HG02642 (cell line): ENCODE data around the gene C4A.
"Not testable (repeated sequence)": the region's sequence is repeated elsewhere in the genome, so short reads cannot be mapped to it uniquely, and the experiment has no call there.

Experiments
- ATAC-seq: cut with Tn5 transposase; IDR thresholded peaks from one replicate; pipeline ENCODE4 v1.9.1; 2021; ENCODE audit warnings: mild to moderate bottlenecking; ENCODE audit not compliant: unreplicated experiment, poor library complexity

C4A gene

GRCh38 chr6:31981744-31982143 lies at the start of gene C4A:
Gene C4A, plus strand, starts transcription at chr6:31982057. Its CDS starts 51 bp downstream, at chr6:31982108.
- ATAC-seq, result not testable (repeated sequence)

GRCh38 chr6:31932137-31932536 lies 49.7 kb upstream of the C4A start:
- ATAC-seq, result not testable (repeated sequence)

GRCh38 chr6:31933537-31933936 lies 48.3 kb upstream of the C4A start:
- no peak for ATAC-seq

GRCh38 chr6:31935021-31935420 lies 46.8 kb upstream of the C4A start:
- no peak for ATAC-seq

- no peak for ATAC-seq
These were observed 46.0 kb upstream of the C4A start for GRCh38 chr6:31935823-31936222.

GRCh38 chr6:31940256-31940664 lies 41.6 kb upstream of the C4A start:
- no peak for ATAC-seq

- ATAC-seq, result no peak
These were observed 38.1 kb upstream of the C4A start for GRCh38 chr6:31943742-31944141.

- ATAC-seq, result no peak
These were observed 36.7 kb upstream of the C4A start for GRCh38 chr6:31945154-31945506.

GRCh38 chr6:31945507-31946369 lies 36.1 kb upstream of the C4A start, which contains the start of gene CFB:
Gene CFB, plus strand, starts transcription at chr6:31946095. Its CDS starts 127 bp downstream, at chr6:31946222.
- no peak for ATAC-seq

- no peak for ATAC-seq
These were observed 35.4 kb upstream of the C4A start for GRCh38 chr6:31946370-31946885.

GRCh38 chr6:31947070-31947675 lies 34.7 kb upstream of the C4A start:
- no peak for ATAC-seq

- ATAC-seq, result no peak
These were observed 34.0 kb upstream of the C4A start for GRCh38 chr6:31947864-31948263.

GRCh38 chr6:31948306-31948705 lies 33.6 kb upstream of the C4A start:
- ATAC-seq, result no peak

- ATAC-seq, result no peak
These were observed 33.0 kb upstream of the C4A start for GRCh38 chr6:31948753-31949413.

GRCh38 chr6:31949926-31950548 lies 31.8 kb upstream of the C4A start:
- no peak for ATAC-seq

GRCh38 chr6:31952140-31952805 lies 29.6 kb upstream of the C4A start:
- ATAC-seq, result no peak

- ATAC-seq, result no peak
These were observed 29.0 kb upstream of the C4A start for GRCh38 chr6:31952890-31953289.

- ATAC-seq, result no peak
These were observed 27.3 kb upstream of the C4A start for GRCh38 chr6:31954511-31954910.

- ATAC-seq, result no peak
These were observed 25.1 kb upstream of the C4A start for GRCh38 chr6:31956796-31957195.

- ATAC-seq, result peak; percentile 10
These were observed 23.5 kb upstream of the C4A start for GRCh38 chr6:31958412-31958740.
